Activated effector memory CD4-positive, alpha-beta T cell treated with anti-CD3 and anti-CD28 coated beads, Interleukin-2, amount 50 U/mL, for 16 hours (primary cell): ENCODE results near the gene C6orf58.
A peak's percentile ranks its signal among the peaks of the same experiment; 100 is the strongest.

ENCODE experiments used
- DNase-seq: peaks from one replicate; pipeline ENCODE4 v3.0.0-alpha.2; 2020

Gene C6orf58

GRCh38 chr6:127576874-127577273, at the start of gene C6orf58:
Gene C6orf58 (plus strand): TSS chr6:127577174. CDS start chr6:127577186, 12 bp downstream.
- no peak for DNase-seq

- DNase-seq: no peak
These were observed 44.0 kb upstream of the C6orf58 start for GRCh38 chr6:127533011-127533410.

GRCh38 chr6:127533736-127534135, 43.2 kb upstream of the C6orf58 start:
- DNase-seq: no peak

GRCh38 chr6:127538750-127539264, 38.2 kb upstream of the C6orf58 start:
- DNase-seq: no peak

- no peak for DNase-seq
These were observed 37.7 kb upstream of the C6orf58 start for GRCh38 chr6:127539272-127539671.

- DNase-seq: peak; percentile 68
These were observed 29.8 kb upstream of the C6orf58 start for GRCh38 chr6:127547215-127547614.

- DNase-seq: no peak
These were observed 28.9 kb upstream of the C6orf58 start for GRCh38 chr6:127547904-127548649.

- DNase-seq: no peak
These were observed 26.6 kb upstream of the C6orf58 start for GRCh38 chr6:127550403-127550802.

- no peak for DNase-seq
These were observed 22.5 kb upstream of the C6orf58 start for GRCh38 chr6:127554435-127555006.

- no peak for DNase-seq
These were observed 15.3 kb upstream of the C6orf58 start for GRCh38 chr6:127561660-127562059.

GRCh38 chr6:127564761-127565160, 12.2 kb upstream of the C6orf58 start:
- DNase-seq: no peak

GRCh38 chr6:127566119-127566518, 10.9 kb upstream of the C6orf58 start:
- no peak for DNase-seq

- DNase-seq: no peak
These were observed 10.3 kb upstream of the C6orf58 start for GRCh38 chr6:127566651-127567050.

GRCh38 chr6:127567476-127567875, 9.5 kb upstream of the C6orf58 start:
- DNase-seq: no peak

- no peak for DNase-seq
These were observed 6.1 kb upstream of the C6orf58 start for GRCh38 chr6:127570739-127571389.

GRCh38 chr6:127578900-127579299, 1.9 kb downstream of the C6orf58 start:
- DNase-seq: no peak

GRCh38 chr6:127581576-127581975, 4.6 kb downstream of the C6orf58 start:
- no peak for DNase-seq

- no peak for DNase-seq
These were observed 5.9 kb downstream of the C6orf58 start for GRCh38 chr6:127582777-127583462.

- DNase-seq: no peak
These were observed 8.1 kb downstream of the C6orf58 start for GRCh38 chr6:127585123-127585522.

- no peak for DNase-seq
These were observed 9.4 kb downstream of the C6orf58 start for GRCh38 chr6:127586372-127586771.

GRCh38 chr6:127587875-127588274, 10.9 kb downstream of the C6orf58 start:
- DNase-seq: no peak

- no peak for DNase-seq
These were observed 12.2 kb downstream of the C6orf58 start for GRCh38 chr6:127589135-127589534.

- DNase-seq: no peak
These were observed 13.4 kb downstream of the C6orf58 start for GRCh38 chr6:127590344-127590743.
